Measurements from ENCODE around the gene MRPS33.

MRPS33 gene

GRCh38 chr7:141014524-141015395, at the start of gene MRPS33:
MRPS33 (minus strand) TSS chr7:141014952; CDS start chr7:141010633, 4,319 bp downstream.
- Histone ChIP-seq H3K4me3 (ENCODE audit: low read depth, low read length) (peak within 1 kb of the TSS; percentile 75), H3K27me3 (replicated peaks) (no peaks in the 10 kb centered on the region), H3K27ac (peak within 1 kb of the TSS; percentile 91), H3K36me3 (replicated peaks) (no peaks in the 10 kb centered on the region)
- in situ Hi-C loops (cut with HindIII; ENCODE audit: low pct_ligation_motif_present, low sequenced_read_pairs) = no loop called here
- DNase-seq = peak; percentile 94
- peak; percentile 63 for TF ChIP-seq CTCF (IDR thresholded peaks at IDR 0.05; ENCODE audit: low read depth, low read length, missing control alignments)

- in situ Hi-C loops (cut with HindIII; ENCODE audit: low pct_ligation_motif_present, low sequenced_read_pairs) = no loop called here
Observed at GRCh38 chr7:141057788-141058187, 43.0 kb upstream of the MRPS33 start.

GRCh38 chr7:141055146-141055545, 40.4 kb upstream of the MRPS33 start:
- Histone ChIP-seq H3K4me3 (ENCODE audit: low read depth, low read length) (no peak overlapping the region), H3K27ac (no peak overlapping the region), H3K36me3 (replicated peaks) (no peaks in the 10 kb centered on the region), H3K27me3 (replicated peaks) (no peaks in the 10 kb centered on the region)
- TF ChIP-seq CTCF (IDR thresholded peaks at IDR 0.05; ENCODE audit: low read depth, low read length, missing control alignments) = no peak
- in situ Hi-C loops (cut with HindIII; ENCODE audit: low pct_ligation_motif_present, low sequenced_read_pairs) = no loop called here
- no peak for DNase-seq

More at GRCh38 chr7:141057788-141058187, 43.0 kb upstream of the MRPS33 start:
- H3K4me3 ChIP-seq (ENCODE audit: low read depth, low read length) = no peak overlapping the region
- TF ChIP-seq CTCF (IDR thresholded peaks at IDR 0.05; ENCODE audit: low read depth, low read length, missing control alignments) = no peak
- H3K36me3 ChIP-seq (replicated peaks) = no peaks in the 10 kb centered on the region
- H3K27ac ChIP-seq = no peak overlapping the region
- DNase-seq = no peak
- no peaks in the 10 kb centered on the region for H3K27me3 ChIP-seq (replicated peaks)

- no peaks in the 10 kb centered on the region for H3K36me3 ChIP-seq (replicated peaks)
- H3K27ac ChIP-seq = no peak overlapping the region
- no peak for TF ChIP-seq CTCF (IDR thresholded peaks at IDR 0.05; ENCODE audit: low read depth, low read length, missing control alignments)
- in situ Hi-C loops (cut with HindIII; ENCODE audit: low pct_ligation_motif_present, low sequenced_read_pairs) = no loop called here
- DNase-seq = no peak
- H3K27me3 ChIP-seq (replicated peaks) = no peaks in the 10 kb centered on the region
- H3K4me3 ChIP-seq (ENCODE audit: low read depth, low read length) = no peak overlapping the region
Observed at GRCh38 chr7:141053626-141054025, 38.9 kb upstream of the MRPS33 start.

- peak; percentile 60 for DNase-seq
- no peak overlapping the region for H3K4me3 ChIP-seq (ENCODE audit: low read depth, low read length)
- no peak overlapping the region for H3K27ac ChIP-seq
- H3K27me3 ChIP-seq (replicated peaks) = no peaks in the 10 kb centered on the region
- in situ Hi-C loops (cut with HindIII; ENCODE audit: low pct_ligation_motif_present, low sequenced_read_pairs) = no loop called here
- no peak for TF ChIP-seq CTCF (IDR thresholded peaks at IDR 0.05; ENCODE audit: low read depth, low read length, missing control alignments)
- no peaks in the 10 kb centered on the region for H3K36me3 ChIP-seq (replicated peaks)
Observed at GRCh38 chr7:141045842-141046620, 31.3 kb upstream of the MRPS33 start.
